ENCODE results near the gene CXCR2. TPM values are rescaled to one million over a fixed set of nuclear protein-coding genes. Genes with fewer than 3 reads are reported as not detected.

CXCR2 gene
- total RNA-seq (2014; rRNA removed) (not detected in 2 replicates), Bru-seq, nascent RNA (not detected), BruChase-seq, experiment 1, labeled RNA remaining after a 6-hour chase (not detected), BruChase-seq, experiment 2, labeled RNA remaining after a 2-hour chase (not detected)
- long read RNA-seq = 0 reads

DNA sequence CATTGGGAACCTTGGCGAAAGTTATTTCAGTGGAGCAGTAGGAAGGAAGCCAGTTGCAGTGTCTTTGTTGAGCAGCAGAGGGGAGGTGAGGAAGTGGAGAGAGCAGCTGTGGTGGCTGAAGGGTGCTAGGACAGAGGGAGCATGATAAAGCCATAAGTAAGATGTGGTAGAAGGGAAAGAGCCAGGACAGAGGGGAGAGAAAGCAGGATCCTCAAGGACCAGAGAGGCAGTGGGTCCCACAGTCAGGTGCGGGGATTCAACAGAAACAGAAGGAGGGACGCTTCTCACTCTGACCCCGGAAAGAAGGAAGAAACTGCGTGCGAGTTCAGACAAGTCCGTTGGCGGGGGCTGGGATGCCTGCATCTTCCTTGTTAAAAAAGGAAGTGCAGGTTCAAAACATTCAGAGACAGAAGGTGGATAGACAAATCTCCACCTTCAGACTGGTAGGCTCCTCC, at the start of gene CXCR2:
CXCR2 (plus strand) TSS at position 403 of the 455 bp plus-strand sequence. CDS start 8,774 bp downstream, outside the sequence.
- Histone ChIP-seq H3K4me2 (ENCODE audit: low read length) (no peak within 1 kb of the TSS), H3K9me3 (ENCODE audit: low read length) (no peaks in the 10 kb centered on the region; the same call in 1 of the 2 replicates), H3K36me3 (ENCODE audit: low read depth, low read length) (no peaks in the 10 kb centered on the region), H3K9ac (ENCODE audit: low read length) (no peak within 1 kb of the TSS), H3K4me1 (ENCODE audit: insufficient read depth, low read length) (no peaks in the 10 kb centered on the region), H3F3A (ENCODE audit: low read length, unreplicated experiment) (no peaks in the 10 kb centered on the region), H3K27me3 (ENCODE audit: low read length) (peaks cover 54% of the 10 kb centered on the region), H3K9me2 (replicated peaks; ENCODE audit: low read length) (no peaks in the 10 kb centered on the region), H2AFZ (ENCODE audit: low read length) (no peak within 1 kb of the TSS), H3K4me3 (ENCODE audit: low read length) (no peak within 1 kb of the TSS), H3K79me2 (ENCODE audit: low read length) (no peaks in the 10 kb centered on the region), H3K27ac (ENCODE audit: low read length) (no peak within 1 kb of the TSS), H4K20me1 (ENCODE audit: low read length) (no peaks in the 10 kb centered on the region)
- TF ChIP-seq, protein P1, sequence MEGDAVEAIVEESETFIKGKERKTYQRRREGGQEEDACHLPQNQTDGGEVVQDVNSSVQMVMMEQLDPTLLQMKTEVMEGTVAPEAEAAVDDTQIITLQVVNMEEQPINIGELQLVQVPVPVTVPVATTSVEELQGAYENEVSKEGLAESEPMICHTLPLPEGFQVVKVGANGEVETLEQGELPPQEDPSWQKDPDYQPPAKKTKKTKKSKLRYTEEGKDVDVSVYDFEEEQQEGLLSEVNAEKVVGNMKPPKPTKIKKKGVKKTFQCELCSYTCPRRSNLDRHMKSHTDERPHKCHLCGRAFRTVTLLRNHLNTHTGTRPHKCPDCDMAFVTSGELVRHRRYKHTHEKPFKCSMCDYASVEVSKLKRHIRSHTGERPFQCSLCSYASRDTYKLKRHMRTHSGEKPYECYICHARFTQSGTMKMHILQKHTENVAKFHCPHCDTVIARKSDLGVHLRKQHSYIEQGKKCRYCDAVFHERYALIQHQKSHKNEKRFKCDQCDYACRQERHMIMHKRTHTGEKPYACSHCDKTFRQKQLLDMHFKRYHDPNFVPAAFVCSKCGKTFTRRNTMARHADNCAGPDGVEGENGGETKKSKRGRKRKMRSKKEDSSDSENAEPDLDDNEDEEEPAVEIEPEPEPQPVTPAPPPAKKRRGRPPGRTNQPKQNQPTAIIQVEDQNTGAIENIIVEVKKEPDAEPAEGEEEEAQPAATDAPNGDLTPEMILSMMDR (conservative IDR thresholded peaks at IDR 0.05; ENCODE audit: low read depth, low read length) = no peak
- TF ChIP-seq EZH2 (IDR thresholded peaks at IDR 0.05; ENCODE audit: low read length, unreplicated experiment) = no peak
- TF ChIP-seq EZH2phosphoT487 (IDR thresholded peaks at IDR 0.05; ENCODE audit: borderline replicate concordance, low read length) = no peak
- DNase-seq (no peak), ATAC-seq (no peak)
- ChIA-PET POLR2A (ENCODE audit: unreplicated experiment) (no interaction called here), CTCF (no interaction called here)
- intact Hi-C loops (cut with micrococcal nuclease) = no loop called here
- no TSS peak for BruUV-seq (replicated peaks)

DNA sequence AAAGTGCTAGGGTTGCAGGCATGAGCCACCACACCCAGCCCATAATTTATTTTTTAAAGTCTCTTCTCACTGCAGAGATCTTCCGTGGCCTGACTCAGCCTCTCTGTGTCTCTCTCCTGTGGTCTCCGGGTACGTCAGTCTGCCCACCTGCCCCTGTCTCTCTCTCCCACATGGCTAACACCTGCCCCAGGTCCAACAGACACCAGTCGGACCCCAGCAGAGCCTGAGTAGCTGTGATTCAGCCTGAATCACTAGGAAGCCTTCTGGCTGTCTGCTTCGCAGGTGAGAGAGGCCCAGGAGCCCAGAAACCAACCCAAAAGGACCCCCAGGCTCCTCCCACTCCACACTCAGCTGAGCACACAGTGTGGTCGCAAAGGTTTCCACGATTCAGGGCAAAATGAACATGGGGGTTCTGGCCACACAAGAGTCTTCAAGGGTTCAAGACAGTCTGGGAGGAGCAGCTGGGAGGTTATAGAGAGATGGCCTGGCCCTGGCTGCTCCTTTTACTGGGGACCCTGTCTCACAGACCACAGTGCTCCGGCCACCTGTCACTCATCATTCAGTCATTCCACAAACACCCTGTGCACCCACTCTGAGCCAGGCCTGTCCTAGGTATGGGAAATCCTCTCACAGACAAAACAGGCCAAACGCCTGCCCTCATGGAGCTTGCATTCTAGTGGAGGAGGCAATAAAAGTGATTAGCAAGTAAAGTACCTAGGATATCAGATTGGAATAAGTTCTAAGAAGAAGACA, 48.2 kb upstream of the CXCR2 start:
- Histone ChIP-seq H3K36me3 (ENCODE audit: low read depth, low read length) (no peaks in the 10 kb centered on the region), H3K9me3 (ENCODE audit: low read length) (no peaks in the 10 kb centered on the region), H3K4me3 (ENCODE audit: low read length) (no peak overlapping the region), H3K4me2 (ENCODE audit: low read length) (no peak overlapping the region), H3K9me2 (replicated peaks; ENCODE audit: low read length) (no peaks in the 10 kb centered on the region), H2AFZ (ENCODE audit: low read length) (no peak overlapping the region), H3K79me2 (ENCODE audit: low read length) (no peaks in the 10 kb centered on the region), H4K20me1 (ENCODE audit: low read length) (no peaks in the 10 kb centered on the region), H3K9ac (ENCODE audit: low read length) (no peak overlapping the region), H3K27ac (ENCODE audit: low read length) (no peak overlapping the region), H3K27me3 (ENCODE audit: low read length) (0 out of 2 replicates have a peak, but pooled peaks cover 5% of the 10 kb centered on the region), H3K4me1 (ENCODE audit: insufficient read depth, low read length) (no peaks in the 10 kb centered on the region), H3F3A (ENCODE audit: low read length, unreplicated experiment) (no peaks in the 10 kb centered on the region)
- ATAC-seq (no peak), DNase-seq (no peak)
- no TSS peak for BruUV-seq (replicated peaks)
- CTCF ChIA-PET = no interaction called here
- TF ChIP-seq EZH2 (IDR thresholded peaks at IDR 0.05; ENCODE audit: low read length, unreplicated experiment) = no peak
- TF ChIP-seq, protein P1 (conservative IDR thresholded peaks at IDR 0.05; ENCODE audit: low read depth, low read length) = no peak
- no peak for TF ChIP-seq EZH2phosphoT487 (IDR thresholded peaks at IDR 0.05; ENCODE audit: borderline replicate concordance, low read length)
- POLR2A ChIA-PET (ENCODE audit: unreplicated experiment) = no interaction called here
- intact Hi-C loops (cut with micrococcal nuclease) = no loop called here

Measured in PC-3 (cell line).